ENCODE data around the gene UFM1. TPM values are rescaled to one million over a fixed set of nuclear protein-coding genes. Genes with fewer than 3 reads are reported as not detected.

Gene UFM1
- total RNA-seq (41.0 and 51.5 TPM in 2 replicates), polyA plus RNA-seq (12.9 and 16.8 TPM in 2 replicates), polyA minus RNA-seq (29.2 and 30.5 TPM in 2 replicates), Bru-seq, nascent RNA (percentile 97 among the genes with signal in this experiment), BruChase-seq, experiment 1, labeled RNA remaining after a 6-hour chase (percentile 98 among the genes with signal in this experiment), BruChase-seq, experiment 2, labeled RNA remaining after a 2-hour chase (percentile 98 among the genes with signal in this experiment)
- polyA plus RNA-seq (2011; cell fraction: cytosol; rRNA removed): 21.4 and 26.6 TPM in 2 replicates
- 43.4 and 50.2 TPM in 2 replicates for polyA plus RNA-seq (2011; cell fraction: nucleus; rRNA removed)
- 44.7 and 48.9 TPM in 2 replicates for polyA plus RNA-seq (2012)
- polyA minus RNA-seq (2011; cell fraction: cytosol; rRNA and poly(A)+ RNA removed): 16.0 TPM
- 71.5 and 77.7 TPM in 2 replicates for polyA minus RNA-seq (2011; cell fraction: nucleus; rRNA and poly(A)+ RNA removed)
- long read RNA-seq, transcript UFM1-205 (3 exons, 777 nt): minor isoform, 5 of 391 reads
- long read RNA-seq, transcript UFM1-201 (6 exons, 3,138 nt): major isoform, 195 of 391 reads
- long read RNA-seq, partial matches to known transcripts: 21 of 391 reads
- long read RNA-seq, other reads (novel, unspliced or antisense): 166 of 391 reads

DNA sequence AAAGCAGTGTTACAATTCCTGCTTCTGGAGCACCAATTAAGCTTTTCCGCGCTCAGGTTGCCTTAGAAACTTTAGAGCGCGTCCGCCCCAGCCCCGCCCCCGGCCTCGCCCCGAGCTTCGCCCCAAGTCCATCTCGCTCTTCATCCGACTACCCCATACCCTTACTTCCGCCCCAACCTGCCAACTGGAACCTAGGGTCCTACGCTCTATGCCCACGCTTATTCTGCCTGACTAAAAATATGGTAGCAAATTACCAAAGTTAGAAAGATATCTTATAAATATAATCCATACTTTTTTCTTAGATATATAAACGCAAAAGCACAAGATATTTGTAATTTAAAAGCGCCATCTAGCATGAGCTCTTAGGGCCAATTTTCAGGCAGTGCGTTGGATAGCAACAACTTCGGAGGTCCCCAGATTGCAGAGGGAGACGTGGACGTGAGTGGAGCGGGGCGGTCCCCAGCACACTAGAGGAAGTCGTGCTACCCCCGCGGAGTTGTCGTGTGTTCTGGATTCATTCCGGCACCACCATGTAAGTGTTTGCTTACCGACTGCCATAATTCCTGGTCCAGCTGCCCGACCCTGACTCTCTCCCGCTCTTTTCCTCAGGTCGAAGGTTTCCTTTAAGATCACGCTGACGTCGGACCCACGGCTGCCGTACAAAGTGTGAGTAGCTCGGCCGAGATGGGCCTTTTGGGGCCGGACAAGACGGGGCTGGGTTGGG is at the start of gene UFM1:
Gene UFM1, plus strand, starts transcription at position 462 of the 724 bp plus-strand sequence. Its CDS starts 69 bp downstream, at position 531.
- dilution Hi-C loops (cut with MboI; ENCODE audit: extremely low pct_ligation_motif_present, low sequenced_read_pairs) (no loop called here), intact Hi-C loops (cut with micrococcal nuclease) (loop anchor here (1.0 to 10.0 kb wide), 4 partner anchors 685 to 1535 kb away; partner anchors contain the start of genes NHLRC3, PROSER1 and RFXAP)
- BruUV-seq (replicated peaks): no TSS peak
- Histone ChIP-seq H3K27me3 (ENCODE audit: control insufficient read depth in 2 of 2, insufficient read depth in 2 of 2, low read length in 2 of 2) (no peaks in the 10 kb centered on the region), H3K9me3 (replicated peaks; ENCODE audit: control insufficient read depth, insufficient read depth, low read length) (no peaks in the 10 kb centered on the region), H3K9ac (replicated peaks; ENCODE audit: extremely low read depth, insufficient read depth, low read length) (peak within 1 kb of the TSS; percentile 100), H3K4me2 (ENCODE audit: insufficient read depth, low read length) (peak within 1 kb of the TSS; percentile 98), H3K79me2 (ENCODE audit: control insufficient read depth, insufficient read depth, low read length) (peaks cover 35% of the 10 kb centered on the region), H4K20me1 (replicated peaks; ENCODE audit: control insufficient read depth, extremely low read depth, insufficient read depth, low read length) (peaks cover 3% of the 10 kb centered on the region), H3K9me1 (replicated peaks; ENCODE audit: control insufficient read depth, extremely low read depth, insufficient read depth, low read length) (no peaks in the 10 kb centered on the region), H3K36me3 (ENCODE audit: control insufficient read depth in 2 of 2, extremely low read depth in 1 of 2, insufficient read depth in 2 of 2, low read length in 2 of 2) (peaks cover 0 to 5% of the 10 kb centered on the region in 2 experiments), H3K4me3 (replicated peaks in 1 of 3; ENCODE audit: insufficient read depth in 1 of 3, low read depth in 1 of 3, low read length in 3 of 3) (peak within 1 kb of the TSS; percentile 61 to 95 (median 89)), H3K27ac (ENCODE audit: insufficient read depth, low read depth, low read length) (peak within 1 kb of the TSS; percentile 97), H2AFZ (ENCODE audit: low read depth, low read length) (peak within 1 kb of the TSS; percentile 95), H3K4me1 (ENCODE audit: control insufficient read depth, extremely low read depth, insufficient read depth, low read length) (peaks cover 18% of the 10 kb centered on the region)
- TF ChIP-seq FOS (IDR thresholded peaks at IDR 0.05; ENCODE audit: borderline replicate concordance, insufficient read depth, low read length) (no peak), JUN (IDR thresholded peaks at IDR 0.05; ENCODE audit: borderline replicate concordance, insufficient read depth, insufficient read length, low read depth) (no peak), MYC (IDR thresholded peaks at IDR 0.05; ENCODE audit: low read depth, low read length) (peak; percentile 67), POLR2AphosphoS5 (IDR thresholded peaks at IDR 0.05; ENCODE audit: insufficient read depth, low read depth, low read length) (peak; percentile 58), EZH2 (IDR thresholded peaks at IDR 0.05; ENCODE audit: borderline replicate concordance, low read depth, low read length, severe bottlenecking) (no peak), GATA2 (IDR thresholded peaks at IDR 0.05; ENCODE audit: insufficient read depth, insufficient read length, low read depth, low read length) (no peak), POLR2A (IDR thresholded peaks at IDR 0.05; ENCODE audit: low read depth, low read length) (peak; percentile 83)
- TF ChIP-seq, protein P1, sequence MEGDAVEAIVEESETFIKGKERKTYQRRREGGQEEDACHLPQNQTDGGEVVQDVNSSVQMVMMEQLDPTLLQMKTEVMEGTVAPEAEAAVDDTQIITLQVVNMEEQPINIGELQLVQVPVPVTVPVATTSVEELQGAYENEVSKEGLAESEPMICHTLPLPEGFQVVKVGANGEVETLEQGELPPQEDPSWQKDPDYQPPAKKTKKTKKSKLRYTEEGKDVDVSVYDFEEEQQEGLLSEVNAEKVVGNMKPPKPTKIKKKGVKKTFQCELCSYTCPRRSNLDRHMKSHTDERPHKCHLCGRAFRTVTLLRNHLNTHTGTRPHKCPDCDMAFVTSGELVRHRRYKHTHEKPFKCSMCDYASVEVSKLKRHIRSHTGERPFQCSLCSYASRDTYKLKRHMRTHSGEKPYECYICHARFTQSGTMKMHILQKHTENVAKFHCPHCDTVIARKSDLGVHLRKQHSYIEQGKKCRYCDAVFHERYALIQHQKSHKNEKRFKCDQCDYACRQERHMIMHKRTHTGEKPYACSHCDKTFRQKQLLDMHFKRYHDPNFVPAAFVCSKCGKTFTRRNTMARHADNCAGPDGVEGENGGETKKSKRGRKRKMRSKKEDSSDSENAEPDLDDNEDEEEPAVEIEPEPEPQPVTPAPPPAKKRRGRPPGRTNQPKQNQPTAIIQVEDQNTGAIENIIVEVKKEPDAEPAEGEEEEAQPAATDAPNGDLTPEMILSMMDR (IDR thresholded peaks at IDR 0.05; ENCODE audit: extremely low read depth in 1 of 2, insufficient read depth in 1 of 2, low read depth in 1 of 2, low read length in 2 of 2): no peak
- TF ChIP-seq, protein P2, sequence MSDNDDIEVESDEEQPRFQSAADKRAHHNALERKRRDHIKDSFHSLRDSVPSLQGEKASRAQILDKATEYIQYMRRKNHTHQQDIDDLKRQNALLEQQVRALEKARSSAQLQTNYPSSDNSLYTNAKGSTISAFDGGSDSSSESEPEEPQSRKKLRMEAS (IDR thresholded peaks at IDR 0.05; ENCODE audit: insufficient read depth, insufficient read length): peak; percentile 4
- ChIA-PET CTCF (interaction anchor here (0.8 to 2.2 kb wide), 3 partner anchors 9 to 709 kb away, joined by 4 to 7 read pairs (median 5); no protein-coding TSS in a partner anchor), POLR2A (interaction anchor here (0.5 to 1.5 kb wide), 2 partner anchors 9 to 16 kb away, joined by 4 to 6 read pairs; no protein-coding TSS in a partner anchor)
- DNase-seq (ENCODE audit: low read depth, low spot score) (peak; percentile 96), FAIRE-seq (peak; percentile 75)

Data from endothelial cell of umbilical vein (primary cell).